HFFc6 (cell line): Measurements from ENCODE around the gene ATP2B3. TPM values are rescaled to one million over a fixed set of nuclear protein-coding genes. Genes with fewer than 3 reads are reported as not detected.

Experiments used
- DNase-seq: peaks from one replicate; pipeline ENCODE4 v3.0.0-alpha.2; 2018
- H3K27ac Mint-ChIP-seq: 2 replicates; pipeline ENCODE4 v1.8.0; 2020; ENCODE audit warnings: mild to moderate bottlenecking, mixed read lengths
- H3K27me3 Mint-ChIP-seq: 2 replicates; pipeline ENCODE4 v1.8.0; 2021; ENCODE audit warnings: mild to moderate bottlenecking, moderate library complexity, mixed read lengths; ENCODE audit not compliant: insufficient read depth
- H3K36me3 Mint-ChIP-seq: 2 replicates; pipeline ENCODE4 v1.8.0; 2021; ENCODE audit warnings: low read depth, mixed read lengths
- H3K4me1 Mint-ChIP-seq: 2 replicates; pipeline ENCODE4 v1.8.0; 2020; ENCODE audit warnings: low read depth, mixed read lengths
- H3K4me3 Mint-ChIP-seq: 2 replicates; pipeline ENCODE4 v1.8.0; 2020; ENCODE audit warnings: mild to moderate bottlenecking, moderate library complexity, mixed read lengths
- H3K9me3 Mint-ChIP-seq: 2 replicates; pipeline ENCODE4 v1.8.0; 2020; ENCODE audit warnings: mild to moderate bottlenecking, mixed read lengths
- CTCF ChIP-seq: fragments of 200-600 bp; sonication (generic); IDR thresholded peaks from 2 replicates; pipeline ENCODE4 v1.5.0; 2021; ENCODE audit warnings: antibody characterized with exemption, mild to moderate bottlenecking
- total RNA-seq, 6 experiments: library from RNA; stranded (reverse); fragmentation: NEBNext Ultra II Directional; extraction: Animal tissue kit (Norgen Biotek cat#: 25700); gene quantifications; 2 replicates in 1 of 6; 3 replicates in 5 of 6; pipeline ENCODE4 v1.2.3, GENCODE V29; 2021

The ATP2B3 gene
- total RNA-seq, 6 experiments from 2014 or later, result not detected

DNA sequence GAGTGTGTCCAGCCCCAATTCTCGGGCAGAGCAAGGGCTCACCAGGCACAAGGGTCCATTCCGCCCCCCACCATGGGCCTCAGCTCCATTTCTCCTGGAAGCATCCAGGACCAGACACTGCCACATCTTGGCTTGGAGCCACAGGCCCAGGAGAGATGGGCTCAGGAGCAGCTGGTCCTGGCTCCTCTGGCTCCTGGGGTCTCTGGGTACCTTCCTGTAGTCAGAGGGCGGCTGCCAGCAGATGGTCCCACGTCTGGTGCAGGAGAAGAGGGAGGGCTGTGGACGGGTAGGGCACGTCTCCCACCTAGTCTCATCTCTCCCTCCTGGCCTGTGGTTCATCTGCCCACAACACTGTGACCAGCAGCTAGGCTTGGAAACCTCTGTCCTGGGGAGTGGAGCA lies 8.0 kb downstream of the ATP2B3 start:
- no peak overlapping the region for H3K27ac Mint-ChIP-seq
- H3K4me1 Mint-ChIP-seq, result peaks cover 1% of the 10 kb centered on the region
- no peaks in the 10 kb centered on the region for H3K9me3 Mint-ChIP-seq
- no peak for DNase-seq
- H3K27me3 Mint-ChIP-seq, result peaks cover 15% of the 10 kb centered on the region
- no peaks in the 10 kb centered on the region for H3K36me3 Mint-ChIP-seq
- no peak for TF ChIP-seq CTCF
- H3K4me3 Mint-ChIP-seq, result no peak overlapping the region

DNA sequence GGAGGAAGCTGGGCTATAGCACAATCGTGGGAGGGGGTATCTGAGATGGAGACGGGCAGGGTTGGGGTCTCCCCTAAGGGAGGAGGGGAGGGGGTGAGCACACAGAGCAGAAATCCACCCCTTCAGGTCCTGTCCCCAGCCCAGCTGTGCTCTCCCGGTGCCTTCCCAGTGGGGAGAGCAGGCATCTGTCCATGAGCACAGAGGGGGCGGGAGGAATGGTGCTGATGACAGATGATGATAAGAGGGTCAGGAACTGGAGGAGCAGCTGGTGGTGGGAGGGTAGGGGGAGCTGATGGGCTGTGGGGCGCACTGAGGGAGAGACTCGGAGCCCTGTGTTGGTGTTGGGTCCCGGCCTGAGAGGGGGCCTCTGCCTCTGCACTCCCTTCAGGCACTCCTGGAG lies 8.6 kb downstream of the ATP2B3 start:
- no peak overlapping the region for H3K4me3 Mint-ChIP-seq
- DNase-seq, result no peak
- H3K27ac Mint-ChIP-seq, result no peak overlapping the region
- no peaks in the 10 kb centered on the region for H3K36me3 Mint-ChIP-seq
- peaks cover 17% of the 10 kb centered on the region for H3K27me3 Mint-ChIP-seq
- no peaks in the 10 kb centered on the region for H3K9me3 Mint-ChIP-seq
- no peaks in the 10 kb centered on the region for H3K4me1 Mint-ChIP-seq
- no peak for TF ChIP-seq CTCF

GRCh38 chrX:153526801-153527200 lies 9.4 kb downstream of the ATP2B3 start:
- Mint-ChIP-seq H3K4me1 (no peaks in the 10 kb centered on the region), H3K9me3 (no peaks in the 10 kb centered on the region), H3K4me3 (no peak overlapping the region), H3K27ac (no peak overlapping the region), H3K36me3 (no peaks in the 10 kb centered on the region), H3K27me3 (peaks cover 17% of the 10 kb centered on the region)
- no peak for DNase-seq
- no peak for TF ChIP-seq CTCF

GRCh38 chrX:153527208-153527607 lies 9.8 kb downstream of the ATP2B3 start:
- Mint-ChIP-seq H3K9me3 (no peaks in the 10 kb centered on the region), H3K27me3 (peaks cover 17% of the 10 kb centered on the region), H3K27ac (no peak overlapping the region), H3K4me3 (no peak overlapping the region), H3K4me1 (no peaks in the 10 kb centered on the region), H3K36me3 (no peaks in the 10 kb centered on the region)
- TF ChIP-seq CTCF, result no peak
- no peak for DNase-seq

DNA sequence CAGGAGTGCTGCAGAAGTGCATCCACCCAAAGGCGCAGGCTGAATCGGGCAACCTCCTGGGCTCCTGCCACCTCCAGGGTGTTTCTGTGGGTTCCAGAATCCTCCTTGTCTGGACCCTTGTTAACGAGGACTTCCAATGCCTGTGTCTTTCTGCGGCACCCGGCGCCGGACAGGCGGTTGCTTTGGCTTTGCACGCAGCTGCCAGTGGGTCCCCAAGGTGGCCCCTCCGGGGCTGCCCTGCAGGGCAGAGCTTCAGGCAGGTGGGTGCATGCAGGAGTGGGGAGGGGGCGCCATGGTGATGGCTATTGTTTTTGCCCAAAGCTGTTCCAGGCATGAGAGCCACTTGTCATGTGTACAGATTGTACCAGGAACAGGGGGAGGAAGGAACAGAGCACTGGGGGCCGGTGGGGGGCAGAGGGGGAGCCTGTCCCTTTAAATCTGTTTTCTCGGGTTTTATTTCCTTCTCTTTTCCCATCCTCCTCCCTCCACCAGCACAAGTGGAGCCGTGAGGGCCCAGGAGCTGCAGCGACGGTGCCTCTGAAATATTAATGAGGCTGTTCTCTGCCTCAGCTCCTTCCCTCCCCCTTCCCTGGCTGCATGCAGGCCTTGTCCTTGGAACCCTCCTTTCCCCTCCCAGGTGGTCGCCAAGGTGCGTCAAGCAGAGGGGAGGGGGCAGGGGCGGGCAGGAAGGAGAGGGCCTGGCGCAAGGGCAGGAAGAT lies 13.1 kb downstream of the ATP2B3 start:
- Mint-ChIP-seq H3K27ac (no peak overlapping the region), H3K27me3 (peaks cover 19% of the 10 kb centered on the region), H3K36me3 (no peaks in the 10 kb centered on the region), H3K9me3 (no peaks in the 10 kb centered on the region), H3K4me1 (no peaks in the 10 kb centered on the region), H3K4me3 (no peak overlapping the region)
- DNase-seq, result no peak
- TF ChIP-seq CTCF, result no peak
